Measurements from ENCODE around the gene PTPRK.

- no peak for TF ChIP-seq CTCF (conservative IDR thresholded peaks at IDR 0.05; ENCODE audit: low read depth in 2 of 2)
- TF ChIP-seq ZNF331 (CRISPR knock-in tag; IDR thresholded peaks at IDR 0.05; ENCODE audit: low read depth): no peak
- no peak for TF ChIP-seq EZH2 (IDR thresholded peaks at IDR 0.05; ENCODE audit: low read depth, unreplicated experiment)
- no peak for TF ChIP-seq POLR2AphosphoS5 (IDR thresholded peaks at IDR 0.05; ENCODE audit: low read depth)
- no peak for TF ChIP-seq NANOG (IDR thresholded peaks at IDR 0.05; ENCODE audit: borderline replicate concordance)
Observed at GRCh38 chr6:127967708-127968107, 552.7 kb downstream of the PTPRK start.
